Left lung (tissue), 10 donors: ENCODE data around the gene SERPINB3. TPM values are rescaled to one million over a fixed set of nuclear protein-coding genes. Genes with fewer than 3 reads are reported as not detected.
"Not testable (repeated sequence)": the region's sequence is repeated elsewhere in the genome, so short reads cannot be mapped to it uniquely, and the experiment has no call there.

Experiments used
- ATAC-seq: fragments of 200-7000 bp; cut with Tn5 transposase; one replicate; pipeline ENCODE4 v1.9.1; 2020; ENCODE audit warnings: moderate library complexity
- DNase-seq, 4 donors: peaks; one replicate each; pipeline ENCODE4 v3.0.0-alpha.2; 2013 to 2020
- H3K27ac ChIP-seq, 2 donors: fragments of 200-600 bp; sonication (generic) in 1 of 2; one replicate each; pipeline versions ENCODE4 v1.5.0 to v1.8.0; 2020 to 2021
- H3K27me3 ChIP-seq, 2 donors: fragments of 200-600 bp; sonication (generic) in 1 of 2; one replicate each; pipeline versions ENCODE4 v1.5.0 to v1.8.0; 2020 to 2021
- H3K36me3 ChIP-seq, 2 donors: fragments of 200-600 bp; sonication (generic) in 1 of 2; one replicate each; pipeline versions ENCODE4 v1.5.0 to v1.8.0; 2020 to 2021
- H3K4me1 ChIP-seq, 2 donors: fragments of 200-600 bp; one replicate each; pipeline ENCODE4 v1.8.0; 2021
- H3K4me3 ChIP-seq, 2 donors: fragments of 200-600 bp; sonication (generic) in 1 of 2; one replicate each; pipeline versions ENCODE4 v1.5.0 to v1.8.0; 2020 to 2021; ENCODE audit warnings: mild to moderate bottlenecking in 1 of 2
- H3K9me3 ChIP-seq, 2 donors: fragments of 200-600 bp; sonication (generic) in 1 of 2; one replicate each; pipeline versions ENCODE4 v1.5.0 to v1.8.0; 2020 to 2021
- intact Hi-C, 2 donors: fragments of 100-400 bp; cut with DNase I; formaldehyde crosslinking; loops; one replicate each; pipeline versions ENCODE4 v1.11.2 to v1.14.2; 2022
- polyA plus RNA-seq, 6 donors: library from polyadenylated mRNA; unstranded; fragments of 120-200 nt; gene quantifications; one replicate each; pipeline ENCODE4 v1.2.1, GENCODE V29; 2013; ENCODE audit not compliant: insufficient read length in 6 of 6
- total RNA-seq, 2 donors: library from RNA; stranded (reverse); fragmentation: NEBNext Ultra II Directional; extraction: Animal tissue kit (Norgen Biotek cat#: 25700); gene quantifications; one replicate each; pipeline ENCODE4 v1.2.1, GENCODE V29; 2021
- TF ChIP-seq, protein P1 (sequence below), 2 donors: fragments of 200-600 bp; sonication (generic) in 1 of 2; IDR thresholded peaks; one replicate each; pipeline versions ENCODE4 v1.5.0 to v1.8.0; 2021; ENCODE audit warnings: antibody characterized with exemption in 2 of 2
- donor health status: DM: no; HTN: yes; CAD: no.
- donor health status: DM: no; HTN: no; CAD: no.

The SERPINB3 gene
- total and polyA plus RNA-seq, 8 donors: not detected

- intact Hi-C loops: no loop called here
- no peaks in the 10 kb centered on the region for H3K4me1 ChIP-seq
- TF ChIP-seq, protein P1, sequence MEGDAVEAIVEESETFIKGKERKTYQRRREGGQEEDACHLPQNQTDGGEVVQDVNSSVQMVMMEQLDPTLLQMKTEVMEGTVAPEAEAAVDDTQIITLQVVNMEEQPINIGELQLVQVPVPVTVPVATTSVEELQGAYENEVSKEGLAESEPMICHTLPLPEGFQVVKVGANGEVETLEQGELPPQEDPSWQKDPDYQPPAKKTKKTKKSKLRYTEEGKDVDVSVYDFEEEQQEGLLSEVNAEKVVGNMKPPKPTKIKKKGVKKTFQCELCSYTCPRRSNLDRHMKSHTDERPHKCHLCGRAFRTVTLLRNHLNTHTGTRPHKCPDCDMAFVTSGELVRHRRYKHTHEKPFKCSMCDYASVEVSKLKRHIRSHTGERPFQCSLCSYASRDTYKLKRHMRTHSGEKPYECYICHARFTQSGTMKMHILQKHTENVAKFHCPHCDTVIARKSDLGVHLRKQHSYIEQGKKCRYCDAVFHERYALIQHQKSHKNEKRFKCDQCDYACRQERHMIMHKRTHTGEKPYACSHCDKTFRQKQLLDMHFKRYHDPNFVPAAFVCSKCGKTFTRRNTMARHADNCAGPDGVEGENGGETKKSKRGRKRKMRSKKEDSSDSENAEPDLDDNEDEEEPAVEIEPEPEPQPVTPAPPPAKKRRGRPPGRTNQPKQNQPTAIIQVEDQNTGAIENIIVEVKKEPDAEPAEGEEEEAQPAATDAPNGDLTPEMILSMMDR (IDR thresholded peaks at IDR 0.05): no peak
- H3K36me3 ChIP-seq: no peaks in the 10 kb centered on the region
- no peak overlapping the region for H3K27ac ChIP-seq
- DNase-seq (no peak), ATAC-seq (no peak)
- H3K4me3 ChIP-seq: no peak overlapping the region
- no peaks in the 10 kb centered on the region for H3K9me3 ChIP-seq
- H3K27me3 ChIP-seq: no peaks in the 10 kb centered on the region
Measured at GRCh38 chr18:63646936-63647335, 14.8 kb downstream of the SERPINB3 start.

- H3K27ac ChIP-seq, intact Hi-C loops, H3K9me3 ChIP-seq, H3K4me3 ChIP-seq, H3K27me3 ChIP-seq, ATAC-seq, DNase-seq, H3K36me3 ChIP-seq, H3K4me1 ChIP-seq: not testable (repeated sequence)
Measured at GRCh38 chr18:63644694-63645093, 17.0 kb downstream of the SERPINB3 start.

DNA sequence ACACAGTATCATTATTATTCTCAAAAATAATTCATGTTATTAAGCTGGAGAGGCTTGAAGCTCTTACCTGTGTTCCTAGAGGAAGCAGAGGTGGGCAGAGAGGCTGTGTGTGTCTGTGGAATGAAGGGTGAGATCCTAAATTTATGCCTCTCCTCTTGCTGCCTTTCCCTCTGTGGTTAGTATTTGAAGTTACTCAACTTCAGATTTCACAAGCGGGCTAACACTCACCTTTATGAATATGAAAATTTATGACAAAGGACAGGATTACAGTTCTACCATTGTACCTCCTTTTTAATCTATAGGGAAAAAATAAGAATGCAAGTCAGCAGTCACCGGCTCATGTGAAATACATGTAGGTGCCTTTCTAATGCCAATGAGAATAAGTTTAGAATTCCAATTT, 17.6 kb downstream of the SERPINB3 start, which contains the start of gene SERPINB4:
SERPINB4 (minus strand) TSS at position 115 of the 400 bp plus-strand sequence. CDS start 679 bp downstream, outside the sequence.
- H3K36me3 ChIP-seq, H3K4me3 ChIP-seq, H3K27me3 ChIP-seq, H3K4me1 ChIP-seq, intact Hi-C loops, H3K9me3 ChIP-seq, H3K27ac ChIP-seq, DNase-seq, ATAC-seq: not testable (repeated sequence)

GRCh38 chr18:63642668-63643356, 18.9 kb downstream of the SERPINB3 start:
- DNase-seq, H3K4me1 ChIP-seq, H3K27ac ChIP-seq, H3K9me3 ChIP-seq, intact Hi-C loops, ATAC-seq, H3K27me3 ChIP-seq, H3K4me3 ChIP-seq, H3K36me3 ChIP-seq: not testable (repeated sequence)

GRCh38 chr18:63641157-63641680, 20.5 kb downstream of the SERPINB3 start:
- H3K9me3 ChIP-seq, ATAC-seq, H3K27ac ChIP-seq, DNase-seq, H3K27me3 ChIP-seq, H3K4me3 ChIP-seq, H3K36me3 ChIP-seq, H3K4me1 ChIP-seq, intact Hi-C loops: not testable (repeated sequence)

DNA sequence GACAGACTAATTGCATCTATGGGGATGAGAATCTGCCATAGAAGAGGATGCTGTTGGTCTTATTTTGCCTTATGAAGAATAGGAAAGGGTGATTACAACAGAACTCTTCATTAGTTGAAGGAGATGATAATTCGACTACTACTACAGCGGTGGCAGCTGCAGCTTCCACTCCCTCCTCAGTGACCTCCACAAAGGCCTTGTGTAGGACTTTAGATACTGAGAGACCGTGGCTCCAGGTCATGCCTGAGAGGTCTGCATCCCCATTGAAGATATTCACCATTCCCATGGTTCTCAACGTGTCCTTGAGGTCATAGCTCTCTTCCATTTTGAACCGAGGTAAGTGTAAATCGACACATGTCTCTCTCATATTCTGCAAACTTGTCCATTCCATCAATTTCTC, 24.0 kb downstream of the SERPINB3 start:
- Histone ChIP-seq H3K36me3 (no peaks in the 10 kb centered on the region), H3K27me3 (no peaks in the 10 kb centered on the region), H3K9me3 (peaks cover 0 to 7% of the 10 kb centered on the region in 2 donors), H3K27ac (no peak overlapping the region), H3K4me1 (no peaks in the 10 kb centered on the region), H3K4me3 (no peak overlapping the region)
- TF ChIP-seq, protein P1 (IDR thresholded peaks at IDR 0.05): no peak
- no peak for DNase-seq
- intact Hi-C loops: no loop called here
- no peak for ATAC-seq

DNA sequence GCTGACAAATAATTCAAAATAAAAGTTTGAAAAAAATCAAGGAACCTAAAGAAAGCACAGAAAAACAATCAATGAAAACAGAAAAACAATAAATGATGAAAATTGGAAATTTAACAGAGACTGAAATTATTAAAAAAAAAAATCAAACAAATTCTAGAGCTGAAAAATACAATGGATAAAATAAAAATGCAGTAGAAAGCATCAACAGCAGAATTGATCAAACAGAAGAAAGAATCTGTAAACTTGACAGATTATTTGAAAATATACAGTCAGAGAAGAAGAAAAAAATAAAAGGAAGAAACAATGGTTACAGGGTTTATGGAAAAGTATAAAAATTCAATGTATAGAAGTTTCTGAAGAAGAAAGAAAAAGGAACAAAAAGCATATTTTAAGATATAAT, 33.9 kb downstream of the SERPINB3 start:
- H3K4me3 ChIP-seq: no peak overlapping the region
- no peak overlapping the region for H3K27ac ChIP-seq
- intact Hi-C loops: no loop called here
- H3K36me3 ChIP-seq: no peaks in the 10 kb centered on the region
- ATAC-seq (no peak), DNase-seq (no peak)
- H3K27me3 ChIP-seq: no peaks in the 10 kb centered on the region
- H3K4me1 ChIP-seq: no peaks in the 10 kb centered on the region
- H3K9me3 ChIP-seq: peaks cover 0 to 60% of the 10 kb centered on the region in 2 donors
- TF ChIP-seq, protein P1 (IDR thresholded peaks at IDR 0.05): no peak
